Natural killer cell (primary cell): ENCODE data around the gene DMRTA2. TPM values are rescaled to one million over a fixed set of nuclear protein-coding genes. Genes with fewer than 3 reads are reported as not detected.
"Not testable (repeated sequence)": the region's sequence is repeated elsewhere in the genome, so short reads cannot be mapped to it uniquely, and the experiment has no call there.

ENCODE experiments used
- ATAC-seq, 3 donors: fragments of 150-1000 bp in 2 of 3; fragments of 200-7000 bp in 1 of 3; cut with Tn5 transposase; 1 replicate in 1 of 3; 2 replicates in 2 of 3; pipeline ENCODE4 v1.10.0; 2021; ENCODE audit warnings: mild to moderate bottlenecking in 2 of 3, moderate library complexity in 2 of 3
- DNase-seq, 2 donors: peaks; one replicate each; pipeline versions ENCODE4 v3.0.0 to v3.0.0-alpha.2; 2013 to 2021; ENCODE audit warnings: mixed read lengths in 1 of 2
- H3K27ac ChIP-seq: one replicate; pipeline ENCODE4 v1.5.1; 2013; ENCODE audit warnings: mild to moderate bottlenecking, low read length
- H3K27me3 ChIP-seq: one replicate; pipeline ENCODE4 v1.6.1; 2013; ENCODE audit warnings: low read length; ENCODE audit not compliant: control insufficient read depth, insufficient read depth
- H3K36me3 ChIP-seq: one replicate; pipeline ENCODE4 v1.6.1; 2013; ENCODE audit warnings: low read length; ENCODE audit not compliant: control insufficient read depth, insufficient read depth
- H3K4me1 ChIP-seq: one replicate; pipeline ENCODE4 v1.6.1; 2013; ENCODE audit warnings: low read length; ENCODE audit not compliant: control insufficient read depth, insufficient read depth
- H3K4me3 ChIP-seq: one replicate; pipeline ENCODE4 v1.5.1; 2013; ENCODE audit warnings: low read length
- H3K9me3 ChIP-seq: one replicate; pipeline ENCODE4 v1.6.1; 2013; ENCODE audit warnings: low read length; ENCODE audit not compliant: control insufficient read depth, insufficient read depth
- H3K27ac Mint-ChIP-seq, 2 donors: one replicate each; pipeline ENCODE4 v1.8.0; 2022; ENCODE audit warnings: mild to moderate bottlenecking in 2 of 2, mixed read lengths in 2 of 2, moderate library complexity in 1 of 2
- H3K27me3 Mint-ChIP-seq, 2 donors: one replicate each; pipeline ENCODE4 v1.8.0; 2022; ENCODE audit warnings: low read depth in 2 of 2, mixed read lengths in 2 of 2
- H3K36me3 Mint-ChIP-seq: one replicate; pipeline ENCODE4 v1.8.0; 2022; ENCODE audit warnings: mixed read lengths
- H3K4me1 Mint-ChIP-seq, 2 donors: one replicate each; pipeline ENCODE4 v1.8.0; 2022; ENCODE audit warnings: mixed read lengths in 2 of 2
- H3K4me3 Mint-ChIP-seq: one replicate; pipeline ENCODE4 v1.8.0; 2022; ENCODE audit warnings: mild to moderate bottlenecking, moderate library complexity, mixed read lengths
- H3K9me3 Mint-ChIP-seq, 2 donors: one replicate each; pipeline ENCODE4 v1.8.0; 2022; ENCODE audit warnings: mixed read lengths in 2 of 2
- CTCF ChIP-seq: fragments of 200-600 bp; IDR thresholded peaks from one replicate; pipeline ENCODE4 v1.8.0; 2022; ENCODE audit warnings: antibody characterized with exemption
- WGBS: methylation state at CpG from one replicate; pipeline ENCODE4 v1.1.7; 2013; ENCODE audit warnings: missing lambda C conversion rate; ENCODE audit not compliant: insufficient coverage; 5-methylcytosine and 5-hydroxymethylcytosine counted together
- intact Hi-C: fragments of 100-400 bp; cut with micrococcal nuclease; formaldehyde crosslinking; loops from one replicate; pipeline ENCODE4 v1.14.2; 2022
- total RNA-seq, 4 donors: library from RNA; stranded (reverse); fragments of 120-200 nt in 1 of 4; gene quantifications; one replicate each; pipeline versions ENCODE4 v1.2.3 to v1.2.4, GENCODE V29; 2013 to 2022

Gene DMRTA2
- total RNA-seq, 3 donors from 2014 or later (not counting 1 experiment from before 2014, with no cell fraction given), result not detected

- Mint-ChIP-seq H3K27me3 (peaks cover 46 to 64% of the 10 kb centered on the region in 2 donors), H3K36me3 (no peaks in the 10 kb centered on the region), H3K4me1 (no peaks in the 10 kb centered on the region), H3K27ac (no peak overlapping the region), H3K9me3 (no peaks in the 10 kb centered on the region), H3K4me3 (no peak overlapping the region)
- Histone ChIP-seq H3K4me3 (no peak overlapping the region), H3K4me1 (no peaks in the 10 kb centered on the region), H3K36me3 (no peaks in the 10 kb centered on the region), H3K27ac (no peak overlapping the region), H3K27me3 (no peaks in the 10 kb centered on the region), H3K9me3 (no peaks in the 10 kb centered on the region)
- DNase-seq (no peak), ATAC-seq (no peak)
- intact Hi-C loops, result no loop called here
- WGBS, result 80% methylated on average over 4 of the region's 4 CpGs
- TF ChIP-seq CTCF, result no peak
Observed at GRCh38 chr1:50405814-50406213, 17.4 kb downstream of the DMRTA2 start.

- no peak overlapping the region for H3K27ac ChIP-seq
- no peaks in the 10 kb centered on the region for H3K9me3 ChIP-seq
- TF ChIP-seq CTCF, result no peak
Observed at GRCh38 chr1:50393522-50394120, 29.6 kb downstream of the DMRTA2 start.

GRCh38 chr1:50381551-50381950 lies 41.7 kb downstream of the DMRTA2 start:
- H3K4me1 ChIP-seq, H3K4me3 ChIP-seq, H3K36me3 ChIP-seq, H3K27me3 ChIP-seq, H3K4me1 Mint-ChIP-seq, DNase-seq, ATAC-seq, H3K36me3 Mint-ChIP-seq, H3K4me3 Mint-ChIP-seq, H3K27ac ChIP-seq, intact Hi-C loops, H3K9me3 Mint-ChIP-seq, H3K27ac Mint-ChIP-seq, H3K9me3 ChIP-seq: not testable (repeated sequence)
- H3K27me3 Mint-ChIP-seq, result peaks cover 12 to 29% of the 10 kb centered on the region in 2 donors
- WGBS, result 93% methylated on average over 20 of the region's 33 CpGs

More at GRCh38 chr1:50393522-50394120, 29.6 kb downstream of the DMRTA2 start:
- H3K4me1 ChIP-seq, result no peaks in the 10 kb centered on the region
- no peaks in the 10 kb centered on the region for H3K9me3 Mint-ChIP-seq
- H3K27me3 Mint-ChIP-seq, result peaks cover 17 to 50% of the 10 kb centered on the region in 2 donors
- ATAC-seq, result no peak
- DNase-seq, result no peak
- H3K36me3 ChIP-seq, result no peaks in the 10 kb centered on the region
- no peaks in the 10 kb centered on the region for H3K4me1 Mint-ChIP-seq
- H3K4me3 ChIP-seq, result no peak overlapping the region
- WGBS, result 65% methylated on average over 2 of the region's 2 CpGs
- intact Hi-C loops, result no loop called here
- H3K36me3 Mint-ChIP-seq, result no peaks in the 10 kb centered on the region
- H3K27me3 ChIP-seq, result no peaks in the 10 kb centered on the region
- no peak overlapping the region for H3K4me3 Mint-ChIP-seq
- H3K27ac Mint-ChIP-seq, result no peak overlapping the region

- Histone ChIP-seq H3K27ac (no peak overlapping the region), H3K27me3 (no peaks in the 10 kb centered on the region), H3K4me1 (no peaks in the 10 kb centered on the region), H3K4me3 (no peak overlapping the region), H3K9me3 (no peaks in the 10 kb centered on the region), H3K36me3 (no peaks in the 10 kb centered on the region)
- no peak overlapping the region for H3K27ac Mint-ChIP-seq
- 96% methylated on average over 2 of the region's 2 CpGs for WGBS
- H3K4me3 Mint-ChIP-seq, result no peak overlapping the region
- intact Hi-C loops, result no loop called here
- no peak for DNase-seq
- no peaks in the 10 kb centered on the region for H3K36me3 Mint-ChIP-seq
- no peak for TF ChIP-seq CTCF
- no peak for ATAC-seq
- no peaks in the 10 kb centered on the region for H3K9me3 Mint-ChIP-seq
- H3K4me1 Mint-ChIP-seq, result no peaks in the 10 kb centered on the region
- H3K27me3 Mint-ChIP-seq, result peaks cover 15 to 33% of the 10 kb centered on the region in 2 donors
Observed at GRCh38 chr1:50378770-50379169, 44.5 kb downstream of the DMRTA2 start.
